Natural killer cell treated with Interleukin-12 subunit alpha and Interleukin-12 subunit beta and Interleukin-15 and Interleukin-18, amount 100 ng/mL, for 72 hours (primary cell): Measurements from ENCODE around the gene EN1. TPM values are rescaled to one million over a fixed set of nuclear protein-coding genes. Genes with fewer than 3 reads are reported as not detected.

Experiments
- ATAC-seq, 2 donors: fragments of 150-1000 bp; cut with Tn5 transposase in 1 of 2; sonication (Bioruptor Pico), chemical (Tn5 transposase) in 1 of 2; 2 replicates each; pipeline ENCODE4 v1.10.0; 2021
- DNase-seq: peaks from one replicate; pipeline ENCODE4 v3.0.0; 2022; ENCODE audit warnings: low spot score
- H3K27ac Mint-ChIP-seq, 2 donors: 1 replicate in 1 of 2; 2 replicates in 1 of 2; pipeline ENCODE4 v1.8.0; 2022; ENCODE audit warnings: mixed read lengths in 2 of 2, mild to moderate bottlenecking in 1 of 2, moderate library complexity in 1 of 2
- H3K27me3 Mint-ChIP-seq, 2 donors: 1 replicate in 1 of 2; 2 replicates in 1 of 2; pipeline ENCODE4 v1.8.0; 2022; ENCODE audit warnings: mixed read lengths in 2 of 2
- H3K36me3 Mint-ChIP-seq: one replicate; pipeline ENCODE4 v1.8.0; 2022; ENCODE audit warnings: mixed read lengths
- H3K4me1 Mint-ChIP-seq, 2 donors: 1 replicate in 1 of 2; 2 replicates in 1 of 2; pipeline ENCODE4 v1.8.0; 2022; ENCODE audit warnings: low read depth in 2 of 2, mixed read lengths in 2 of 2, mild to moderate bottlenecking in 1 of 2
- H3K4me3 Mint-ChIP-seq: one replicate; pipeline ENCODE4 v1.8.0; 2022; ENCODE audit warnings: mixed read lengths
- H3K9me3 Mint-ChIP-seq: 2 replicates; pipeline ENCODE4 v1.8.0; 2022; ENCODE audit warnings: mixed read lengths
- total RNA-seq, 2 donors: library from RNA; stranded (reverse); gene quantifications; one replicate each; pipeline ENCODE4 v1.2.3, GENCODE V29; 2022

EN1 gene
- total RNA-seq, 2 donors from 2014 or later: not detected

- ATAC-seq (no peak), DNase-seq (no peak)
- Mint-ChIP-seq H3K4me3 (no peak overlapping the region), H3K9me3 (no peaks in the 10 kb centered on the region), H3K27ac (no peak overlapping the region), H3K27me3 (peaks cover 49 to 69% of the 10 kb centered on the region in 2 donors), H3K36me3 (no peaks in the 10 kb centered on the region), H3K4me1 (peaks cover 0 to 3% of the 10 kb centered on the region in 2 donors)
Observed at GRCh38 chr2:118832791-118833715, 14.4 kb downstream of the EN1 start.

DNA sequence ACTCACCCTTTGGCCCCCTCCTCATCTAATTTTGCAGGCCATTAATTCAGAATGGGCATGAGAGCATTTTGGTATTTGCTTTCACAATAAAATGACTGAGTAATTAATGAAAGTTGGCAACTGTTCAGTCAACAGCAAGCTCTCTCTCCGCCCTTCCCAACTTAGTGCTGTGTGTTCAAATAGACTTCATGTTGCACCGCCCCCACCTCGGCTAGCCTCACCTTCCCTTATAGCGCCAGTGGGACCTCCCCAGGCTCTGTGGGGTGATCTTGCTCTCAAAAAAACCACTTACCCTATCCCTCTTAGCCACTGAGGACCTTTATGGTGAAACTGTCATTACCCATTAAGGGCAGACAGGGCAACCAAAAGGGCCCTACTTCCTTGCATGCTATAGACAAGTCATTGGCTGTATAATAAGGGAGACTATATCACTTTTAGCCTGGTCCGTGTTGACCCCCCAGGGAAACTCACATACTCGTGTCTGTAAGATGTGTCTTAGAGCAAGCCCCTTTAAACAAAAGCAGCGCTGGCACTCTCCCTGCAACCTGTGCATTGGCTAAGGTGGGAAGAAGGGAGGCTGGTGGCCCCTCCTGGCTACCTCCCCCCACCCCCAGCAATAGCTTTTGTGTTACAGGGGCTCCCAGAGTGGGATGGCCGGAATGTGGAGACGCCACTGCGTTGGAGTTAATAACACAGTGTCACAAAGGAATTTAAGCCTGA, 15.2 kb downstream of the EN1 start:
- Mint-ChIP-seq H3K9me3 (no peaks in the 10 kb centered on the region), H3K4me1 (peaks cover 0 to 3% of the 10 kb centered on the region in 2 donors), H3K36me3 (no peaks in the 10 kb centered on the region), H3K27me3 (peaks cover 49 to 68% of the 10 kb centered on the region in 2 donors), H3K27ac (no peak overlapping the region), H3K4me3 (no peak overlapping the region)
- DNase-seq (no peak), ATAC-seq (no peak)

- Mint-ChIP-seq H3K27me3 (peaks cover 42 to 64% of the 10 kb centered on the region in 2 donors), H3K4me1 (no peaks in the 10 kb centered on the region), H3K36me3 (no peaks in the 10 kb centered on the region), H3K9me3 (no peaks in the 10 kb centered on the region), H3K27ac (no peak overlapping the region), H3K4me3 (no peak overlapping the region)
- ATAC-seq: no peak
- DNase-seq: no peak
Observed at GRCh38 chr2:118830881-118831280, 16.6 kb downstream of the EN1 start.

GRCh38 chr2:118830118-118830517, 17.3 kb downstream of the EN1 start:
- no peaks in the 10 kb centered on the region for H3K36me3 Mint-ChIP-seq
- H3K27me3 Mint-ChIP-seq: peaks cover 42 to 64% of the 10 kb centered on the region in 2 donors
- ATAC-seq (no peak), DNase-seq (no peak)
- no peaks in the 10 kb centered on the region for H3K4me1 Mint-ChIP-seq
- no peaks in the 10 kb centered on the region for H3K9me3 Mint-ChIP-seq
- no peak overlapping the region for H3K27ac Mint-ChIP-seq
- H3K4me3 Mint-ChIP-seq: no peak overlapping the region

- Mint-ChIP-seq H3K27me3 (peaks cover 46 to 62% of the 10 kb centered on the region in 2 donors), H3K9me3 (no peaks in the 10 kb centered on the region), H3K36me3 (no peaks in the 10 kb centered on the region), H3K4me3 (no peak overlapping the region), H3K27ac (no peak overlapping the region), H3K4me1 (no peaks in the 10 kb centered on the region)
- ATAC-seq (no peak), DNase-seq (no peak)
Observed at GRCh38 chr2:118826093-118826492, 21.4 kb downstream of the EN1 start.

DNA sequence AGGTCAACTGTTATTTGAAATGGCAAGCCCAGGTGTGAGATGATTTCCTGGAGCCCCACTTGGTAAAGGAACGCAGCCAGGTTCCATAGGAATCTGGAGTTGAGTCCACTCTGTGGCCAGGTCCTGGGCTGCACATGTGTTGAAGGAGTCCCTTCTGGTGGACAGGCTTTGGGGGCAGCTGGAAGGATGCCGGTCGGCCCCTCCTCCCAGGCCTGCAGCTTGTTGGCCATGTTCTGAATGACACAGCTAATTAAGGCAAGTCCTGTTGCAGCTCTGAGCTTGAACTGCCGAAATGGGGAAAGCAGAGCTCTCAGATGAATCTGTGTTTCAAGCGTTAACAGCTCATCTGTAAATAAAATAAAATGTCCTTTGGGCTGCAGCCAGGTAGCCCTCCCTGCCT, 23.8 kb downstream of the EN1 start:
- no peaks in the 10 kb centered on the region for H3K36me3 Mint-ChIP-seq
- H3K4me3 Mint-ChIP-seq: no peak overlapping the region
- ATAC-seq (no peak), DNase-seq (no peak)
- H3K4me1 Mint-ChIP-seq: no peaks in the 10 kb centered on the region
- no peaks in the 10 kb centered on the region for H3K9me3 Mint-ChIP-seq
- H3K27ac Mint-ChIP-seq: no peak overlapping the region
- H3K27me3 Mint-ChIP-seq: peaks cover 43 to 64% of the 10 kb centered on the region in 2 donors

- Mint-ChIP-seq H3K27ac (no peak overlapping the region), H3K36me3 (no peaks in the 10 kb centered on the region), H3K4me3 (no peak overlapping the region), H3K27me3 (peaks cover 39 to 62% of the 10 kb centered on the region in 2 donors), H3K4me1 (no peaks in the 10 kb centered on the region), H3K9me3 (no peaks in the 10 kb centered on the region)
- DNase-seq (no peak), ATAC-seq (no peak)
Observed at GRCh38 chr2:118822572-118822971, 24.9 kb downstream of the EN1 start.

DNA sequence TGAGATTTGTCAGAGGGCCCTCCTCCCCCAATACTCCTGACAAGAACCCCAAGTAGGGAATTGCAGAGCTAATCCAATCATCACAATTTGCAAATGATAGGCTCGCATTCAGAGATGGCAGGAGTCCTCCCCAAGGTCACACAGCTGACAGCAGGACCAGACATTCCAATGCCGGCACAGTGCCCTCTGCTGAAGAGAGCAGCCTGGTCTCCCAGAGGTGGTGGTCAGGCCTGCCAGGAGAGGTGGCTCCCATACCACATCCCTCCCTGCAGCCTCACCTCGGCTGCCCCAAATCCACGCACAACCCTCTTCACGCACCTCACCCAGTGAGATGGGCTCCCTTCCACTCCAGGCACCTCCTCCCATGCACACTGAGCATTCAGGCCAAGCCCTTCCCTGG, 25.4 kb downstream of the EN1 start:
- Mint-ChIP-seq H3K9me3 (no peaks in the 10 kb centered on the region), H3K4me1 (no peaks in the 10 kb centered on the region), H3K27ac (no peak overlapping the region), H3K36me3 (no peaks in the 10 kb centered on the region), H3K4me3 (no peak overlapping the region), H3K27me3 (peaks cover 43 to 67% of the 10 kb centered on the region in 2 donors)
- no peak for DNase-seq
- peak in 1 of 2 donors; percentile 38 for ATAC-seq

- ATAC-seq (no peak), DNase-seq (no peak)
- H3K27ac Mint-ChIP-seq: no peak overlapping the region
- H3K27me3 Mint-ChIP-seq: peaks cover 42 to 65% of the 10 kb centered on the region in 2 donors
- H3K4me3 Mint-ChIP-seq: no peak overlapping the region
- no peaks in the 10 kb centered on the region for H3K9me3 Mint-ChIP-seq
- H3K4me1 Mint-ChIP-seq: no peaks in the 10 kb centered on the region
- H3K36me3 Mint-ChIP-seq: no peaks in the 10 kb centered on the region
Observed at GRCh38 chr2:118817469-118817868, 30.0 kb downstream of the EN1 start.

- H3K4me3 Mint-ChIP-seq: no peak overlapping the region
- peaks cover 40 to 67% of the 10 kb centered on the region in 2 donors for H3K27me3 Mint-ChIP-seq
- DNase-seq (no peak), ATAC-seq (no peak)
- H3K9me3 Mint-ChIP-seq: no peaks in the 10 kb centered on the region
- no peaks in the 10 kb centered on the region for H3K36me3 Mint-ChIP-seq
- no peak overlapping the region for H3K27ac Mint-ChIP-seq
- H3K4me1 Mint-ChIP-seq: no peaks in the 10 kb centered on the region
Observed at GRCh38 chr2:118816669-118817068, 30.8 kb downstream of the EN1 start.

GRCh38 chr2:118815731-118816130, 31.7 kb downstream of the EN1 start:
- Mint-ChIP-seq H3K9me3 (no peaks in the 10 kb centered on the region), H3K27me3 (peaks cover 40 to 66% of the 10 kb centered on the region in 2 donors), H3K27ac (no peak overlapping the region), H3K36me3 (no peaks in the 10 kb centered on the region), H3K4me1 (no peaks in the 10 kb centered on the region), H3K4me3 (no peak overlapping the region)
- DNase-seq (no peak), ATAC-seq (no peak)

DNA sequence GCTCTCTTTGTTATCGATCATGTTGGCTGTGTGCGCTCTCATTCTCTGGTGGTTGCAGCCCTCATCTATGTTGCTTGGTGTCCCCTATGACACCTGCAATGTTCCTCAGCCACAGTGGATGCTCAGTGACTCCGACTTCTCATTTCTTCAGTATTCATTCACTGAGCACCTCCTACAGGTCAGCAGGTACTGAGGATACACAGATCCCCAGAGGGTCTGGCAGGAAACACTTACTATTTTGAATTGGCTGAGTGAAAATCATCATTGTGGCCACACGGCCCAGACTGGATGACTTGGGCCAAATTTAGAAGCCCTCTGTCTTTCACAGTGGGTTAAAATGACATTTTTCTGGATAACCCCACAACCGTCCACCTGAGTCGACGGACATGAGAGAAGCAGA, 32.1 kb downstream of the EN1 start:
- ATAC-seq: no peak
- no peaks in the 10 kb centered on the region for H3K9me3 Mint-ChIP-seq
- no peaks in the 10 kb centered on the region for H3K36me3 Mint-ChIP-seq
- H3K4me3 Mint-ChIP-seq: no peak overlapping the region
- peaks cover 36 to 62% of the 10 kb centered on the region in 2 donors for H3K27me3 Mint-ChIP-seq
- H3K27ac Mint-ChIP-seq: no peak overlapping the region
- H3K4me1 Mint-ChIP-seq: no peaks in the 10 kb centered on the region
- DNase-seq: no peak

GRCh38 chr2:118814368-118814767, 33.1 kb downstream of the EN1 start:
- peaks cover 37 to 61% of the 10 kb centered on the region in 2 donors for H3K27me3 Mint-ChIP-seq
- H3K36me3 Mint-ChIP-seq: no peaks in the 10 kb centered on the region
- ATAC-seq: no peak

More at GRCh38 chr2:118814368-118814767, 33.1 kb downstream of the EN1 start:
- H3K4me3 Mint-ChIP-seq: no peak overlapping the region
- no peaks in the 10 kb centered on the region for H3K4me1 Mint-ChIP-seq
- no peak overlapping the region for H3K27ac Mint-ChIP-seq
- H3K9me3 Mint-ChIP-seq: no peaks in the 10 kb centered on the region
- no peak for DNase-seq
